Keratinocyte (primary cell): ENCODE results near the gene HAX1. TPM values are rescaled to one million over a fixed set of nuclear protein-coding genes. Genes with fewer than 3 reads are reported as not detected.
"Not testable (repeated sequence)": the region's sequence is repeated elsewhere in the genome, so short reads cannot be mapped to it uniquely, and the experiment has no call there.

Source experiments
- DNase-seq: peaks from one replicate; pipeline ENCODE4 v3.0.0-alpha.2; 2011; ENCODE audit warnings: low read depth, missing footprints, low spot score
- FAIRE-seq: peaks from 2 replicates; lab custom pipeline; 2011; peaks lifted over from hg19 to GRCh38; lab: Jason Lieb, UNC
- H2AFZ ChIP-seq: 2 replicates; pipeline ENCODE4 v1.6.0; 2012; ENCODE audit warnings: low read length, control low read depth, inconsistent platforms; ENCODE audit not compliant: control insufficient read depth
- H3K27ac ChIP-seq: 2 replicates; pipeline ENCODE4 v1.5.1; 2011; ENCODE audit warnings: low read length; ENCODE audit not compliant: control insufficient read depth, insufficient read depth
- H3K27me3 ChIP-seq: 3 replicates; pipeline ENCODE4 v1.6.0; 2011; ENCODE audit warnings: low read length; ENCODE audit not compliant: control insufficient read depth, insufficient read depth; ENCODE audit errors: extremely low read depth
- H3K36me3 ChIP-seq, 2 experiments: 2 replicates in 1 of 2; 3 replicates in 1 of 2; pipeline ENCODE4 v1.5.1; 2011; ENCODE audit warnings: low read length in 2 of 2, mild to moderate bottlenecking in 1 of 2; ENCODE audit not compliant: control insufficient read depth in 2 of 2, insufficient read depth in 2 of 2; ENCODE audit errors: extremely low read depth in 1 of 2
- H3K4me1 ChIP-seq: 3 replicates; pipeline ENCODE4 v1.5.1; 2011; ENCODE audit warnings: low read length; ENCODE audit not compliant: control insufficient read depth, insufficient read depth; ENCODE audit errors: extremely low read depth
- H3K4me2 ChIP-seq: 3 replicates; pipeline ENCODE4 v1.6.0; 2011; ENCODE audit warnings: low read depth, low read length; ENCODE audit not compliant: control insufficient read depth, insufficient read depth; ENCODE audit errors: extremely low read depth
- H3K4me3 ChIP-seq, 3 experiments: fragments of 200-600 bp in 1 of 3; sonication (generic) in 1 of 3; 2 replicates in 2 of 3; 3 replicates in 1 of 3; pipeline ENCODE4 v1.5.1; 2011 to 2016; ENCODE audit warnings: low read length in 3 of 3, mild to moderate bottlenecking in 3 of 3, control low read depth in 2 of 3, inconsistent platforms in 1 of 3, low read depth in 1 of 3, mixed read lengths in 1 of 3, mixed run types in 1 of 3, moderate library complexity in 1 of 3; ENCODE audit not compliant: control insufficient read depth in 2 of 3, insufficient read depth in 2 of 3; ENCODE audit errors: extremely low read depth in 1 of 3
- H3K79me2 ChIP-seq: 2 replicates; pipeline ENCODE4 v1.6.0; 2012; ENCODE audit warnings: low read length; ENCODE audit not compliant: control insufficient read depth, insufficient read depth
- H3K9ac ChIP-seq: 3 replicates; pipeline ENCODE4 v1.6.0; 2011; ENCODE audit warnings: low read length; ENCODE audit not compliant: control insufficient read depth, insufficient read depth; ENCODE audit errors: extremely low read depth
- H3K9me1 ChIP-seq: 3 replicates; pipeline ENCODE4 v1.6.0; 2011; ENCODE audit warnings: low read length; ENCODE audit not compliant: control insufficient read depth, insufficient read depth; ENCODE audit errors: extremely low read depth
- H3K9me3 ChIP-seq: 2 replicates; pipeline ENCODE4 v1.5.1; 2012; ENCODE audit warnings: low read depth, low read length; ENCODE audit not compliant: control insufficient read depth
- H4K20me1 ChIP-seq: 3 replicates; pipeline ENCODE4 v1.6.0; 2011; ENCODE audit warnings: low read length; ENCODE audit not compliant: control insufficient read depth, insufficient read depth; ENCODE audit errors: extremely low read depth
- EZH2 ChIP-seq: IDR thresholded peaks from one replicate; pipeline ENCODE4 v1.6.1; 2012; ENCODE audit warnings: inconsistent platforms, mild to moderate bottlenecking, low read length, moderate library complexity
- dilution Hi-C: fragments of 300-500 bp; cut with MboI; formaldehyde crosslinking; loops from one replicate; pipeline ENCODE4 v1.7.0; 2020; ENCODE audit warnings: low sequenced_read_pairs; ENCODE audit not compliant: extremely low pct_ligation_motif_present
- polyA plus RNA-seq, 5 experiments: library from polyadenylated mRNA; depleted of rRNA in 3 of 5; stranded (reverse) in 3 of 5; stranded (forward) in 1 of 5; unstranded in 1 of 5; fragments of >200 nt; gene quantifications; 1 replicate in 1 of 5; 2 replicates in 3 of 5; 3 replicates in 1 of 5; pipeline versions ENCODE4 v1.2.1 to v1.2.3, GENCODE V29; 2011 to 2012; ENCODE audit warnings: missing spikeins in 2 of 5, low read depth in 1 of 5, low replicate concordance in 1 of 5
- TF ChIP-seq, protein P1 (sequence below), 3 experiments: IDR thresholded peaks in 1 of 3; conservative IDR thresholded peaks in 1 of 3; optimal IDR thresholded peaks in 1 of 3; 2 replicates in 2 of 3; 3 replicates in 1 of 3; pipeline versions ENCODE3 to v1.5.1; 2011; ENCODE audit warnings: low read length in 3 of 3, mild to moderate bottlenecking in 3 of 3, moderate library complexity in 2 of 3, control low read depth in 1 of 3, inconsistent platforms in 1 of 3; ENCODE audit not compliant: insufficient read depth in 2 of 3; ENCODE audit errors: extremely low read depth in 1 of 3

HAX1 gene
- polyA plus RNA-seq, 1 donor (not counting 4 experiments of a cell fraction or from before 2014, with no cell fraction given) = 110 TPM

DNA sequence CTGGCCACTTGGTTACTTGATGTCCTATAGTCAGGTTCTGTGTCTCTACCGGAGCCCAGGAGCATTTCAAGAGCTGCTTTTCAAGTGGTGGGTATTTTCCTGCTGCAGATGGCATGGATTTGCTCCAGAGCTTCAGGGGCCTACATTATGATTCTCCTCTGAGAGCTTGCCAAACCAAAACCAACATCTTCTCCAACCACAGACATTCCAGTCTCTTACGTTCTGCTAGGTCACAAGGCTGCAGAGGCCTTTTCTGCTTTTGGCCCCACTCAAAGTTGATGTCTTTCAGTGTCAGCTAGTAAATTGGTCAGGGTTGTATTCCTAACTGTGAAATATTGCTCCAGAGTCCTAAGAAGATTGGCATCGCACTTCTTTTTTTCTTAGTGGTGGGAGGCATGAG lies 33.7 kb downstream of the HAX1 start:
- no peak overlapping the region for H2AFZ ChIP-seq
- dilution Hi-C loops = no loop called here
- no peak overlapping the region for H3K27ac ChIP-seq
- H3K9me1 ChIP-seq = no peaks in the 10 kb centered on the region
- H3K27me3 ChIP-seq = no peaks in the 10 kb centered on the region
- no peaks in the 10 kb centered on the region for H3K79me2 ChIP-seq
- no peak for TF ChIP-seq EZH2
- TF ChIP-seq, protein P1, sequence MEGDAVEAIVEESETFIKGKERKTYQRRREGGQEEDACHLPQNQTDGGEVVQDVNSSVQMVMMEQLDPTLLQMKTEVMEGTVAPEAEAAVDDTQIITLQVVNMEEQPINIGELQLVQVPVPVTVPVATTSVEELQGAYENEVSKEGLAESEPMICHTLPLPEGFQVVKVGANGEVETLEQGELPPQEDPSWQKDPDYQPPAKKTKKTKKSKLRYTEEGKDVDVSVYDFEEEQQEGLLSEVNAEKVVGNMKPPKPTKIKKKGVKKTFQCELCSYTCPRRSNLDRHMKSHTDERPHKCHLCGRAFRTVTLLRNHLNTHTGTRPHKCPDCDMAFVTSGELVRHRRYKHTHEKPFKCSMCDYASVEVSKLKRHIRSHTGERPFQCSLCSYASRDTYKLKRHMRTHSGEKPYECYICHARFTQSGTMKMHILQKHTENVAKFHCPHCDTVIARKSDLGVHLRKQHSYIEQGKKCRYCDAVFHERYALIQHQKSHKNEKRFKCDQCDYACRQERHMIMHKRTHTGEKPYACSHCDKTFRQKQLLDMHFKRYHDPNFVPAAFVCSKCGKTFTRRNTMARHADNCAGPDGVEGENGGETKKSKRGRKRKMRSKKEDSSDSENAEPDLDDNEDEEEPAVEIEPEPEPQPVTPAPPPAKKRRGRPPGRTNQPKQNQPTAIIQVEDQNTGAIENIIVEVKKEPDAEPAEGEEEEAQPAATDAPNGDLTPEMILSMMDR (optimal IDR thresholded peaks at IDR 0.05 in 1 of 3, IDR thresholded peaks at IDR 0.05 in 1 of 3, conservative IDR thresholded peaks at IDR 0.05 in 1 of 3; ENCODE audit: extremely low read depth in 1 of 3, insufficient read depth in 2 of 3, low read length in 3 of 3) = no peak
- H3K4me2 ChIP-seq = no peak overlapping the region
- no peak overlapping the region for H3K4me3 ChIP-seq
- H3K9ac ChIP-seq = no peak overlapping the region
- no peaks in the 10 kb centered on the region for H3K36me3 ChIP-seq
- DNase-seq (no peak), FAIRE-seq (no peak)
- no peaks in the 10 kb centered on the region for H3K4me1 ChIP-seq
- H4K20me1 ChIP-seq = no peaks in the 10 kb centered on the region
- no peaks in the 10 kb centered on the region for H3K9me3 ChIP-seq

DNA sequence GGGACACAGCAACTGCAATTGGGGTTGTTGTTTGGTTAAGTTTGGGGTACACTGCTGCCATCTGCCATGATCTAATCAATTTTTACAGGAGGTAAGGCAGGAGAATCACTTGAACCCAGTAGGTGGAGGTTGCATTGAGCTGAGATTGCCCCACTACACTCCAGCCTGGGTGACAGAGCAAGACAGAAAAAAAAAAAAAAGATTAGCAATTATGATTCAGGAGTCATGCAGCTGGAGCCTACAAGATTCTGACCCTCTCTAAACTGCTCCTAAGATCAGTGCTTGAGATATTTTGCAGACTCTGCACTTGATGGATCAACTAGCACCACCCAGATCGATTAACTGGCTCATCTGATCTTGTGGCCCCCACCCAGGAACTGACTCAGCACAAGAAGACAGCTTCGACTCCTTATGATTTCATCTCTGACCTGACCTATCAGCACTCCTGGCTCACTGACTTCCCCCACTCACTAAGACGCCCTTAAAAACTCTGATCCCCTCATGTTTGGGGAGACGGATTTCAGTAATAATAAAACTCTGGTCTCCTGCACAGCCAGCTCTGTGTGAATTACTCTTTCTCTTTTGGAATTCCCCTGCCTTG lies 35.3 kb downstream of the HAX1 start:
- H3K4me2 ChIP-seq, H3K36me3 ChIP-seq, dilution Hi-C loops, H3K4me1 ChIP-seq, DNase-seq, H3K79me2 ChIP-seq, H3K27me3 ChIP-seq, H3K9me1 ChIP-seq, H2AFZ ChIP-seq, H3K9ac ChIP-seq, FAIRE-seq, H3K4me3 ChIP-seq, H3K27ac ChIP-seq, H3K9me3 ChIP-seq, H4K20me1 ChIP-seq: not testable (repeated sequence)

DNA sequence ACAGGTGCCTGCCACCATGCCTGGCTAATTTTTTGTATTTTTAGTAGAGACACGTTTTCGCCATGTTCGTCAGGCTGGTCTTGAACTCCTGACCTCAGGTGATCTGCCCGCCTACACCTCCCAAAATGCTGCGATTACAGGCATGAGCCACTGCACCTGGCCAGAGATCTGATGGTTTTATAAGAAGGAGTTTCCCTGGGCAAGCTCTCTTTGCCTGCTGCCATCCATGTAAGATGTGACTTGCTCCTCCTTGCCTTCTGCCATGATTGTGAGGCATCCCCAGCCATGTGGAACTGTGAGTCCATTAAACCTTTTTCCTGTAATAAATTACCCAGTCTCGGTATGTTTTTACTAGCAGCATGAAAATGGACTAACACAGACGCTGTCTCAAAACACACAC lies 36.7 kb downstream of the HAX1 start:
- H4K20me1 ChIP-seq, H3K4me3 ChIP-seq, H3K9ac ChIP-seq, dilution Hi-C loops, H3K27me3 ChIP-seq, H3K9me1 ChIP-seq, H3K4me1 ChIP-seq, FAIRE-seq, DNase-seq, H2AFZ ChIP-seq, H3K4me2 ChIP-seq, H3K79me2 ChIP-seq, H3K36me3 ChIP-seq, H3K9me3 ChIP-seq, H3K27ac ChIP-seq: not testable (repeated sequence)

DNA sequence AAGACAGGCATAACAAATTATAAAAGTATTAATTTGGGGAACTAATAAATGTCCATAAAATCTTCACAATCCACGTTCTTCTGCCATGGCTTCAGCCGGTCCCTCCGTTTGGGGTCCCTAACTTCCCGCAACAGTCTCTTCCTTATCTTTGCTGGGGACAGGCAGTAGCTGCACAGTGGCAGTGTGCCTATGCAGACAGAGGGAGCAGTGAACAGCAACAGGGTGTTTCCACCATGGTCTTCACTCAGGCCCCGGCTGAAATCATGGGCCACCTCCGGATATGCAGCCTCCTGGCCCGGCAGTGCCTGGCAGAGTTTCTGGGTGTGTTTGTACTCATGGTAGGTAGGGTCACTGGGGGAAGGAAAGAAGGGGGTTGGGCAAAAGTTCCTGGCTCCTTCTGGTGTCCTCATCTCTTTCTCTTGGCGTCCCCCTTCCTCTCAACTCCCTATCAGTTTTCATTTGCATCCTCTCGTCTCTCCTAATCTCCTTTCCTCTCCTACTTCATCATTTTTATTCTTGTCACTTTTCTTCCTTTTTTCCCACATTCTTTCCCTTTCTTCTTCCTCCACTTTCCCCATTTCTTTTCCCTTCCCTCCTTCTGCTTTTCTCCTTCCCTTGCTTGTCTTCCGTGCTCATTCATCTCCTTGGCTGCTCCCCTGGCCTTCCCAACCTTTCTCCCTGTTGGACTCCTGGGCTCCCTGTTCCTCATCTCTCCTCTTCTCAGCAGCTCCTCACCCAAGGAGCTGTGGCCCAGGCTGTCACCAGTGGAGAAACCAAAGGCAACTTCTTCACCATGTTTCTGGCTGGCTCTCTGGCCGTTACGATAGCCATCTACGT lies 40.0 kb downstream of the HAX1 start:
- H3K4me1 ChIP-seq, H3K79me2 ChIP-seq, H3K36me3 ChIP-seq, H3K9me1 ChIP-seq, DNase-seq, H2AFZ ChIP-seq, H3K4me3 ChIP-seq, H4K20me1 ChIP-seq, H3K9me3 ChIP-seq, H3K4me2 ChIP-seq, dilution Hi-C loops, H3K27me3 ChIP-seq, FAIRE-seq, H3K27ac ChIP-seq, H3K9ac ChIP-seq: not testable (repeated sequence)
